ACC112 (cell line): ENCODE measurements around the gene DENND1A.
A peak's percentile ranks its signal among the peaks of the same experiment; 100 is the strongest.

Experiments used
- H2AFZ ChIP-seq: fragments of 200-600 bp; sonication (generic); one replicate; pipeline ENCODE4 v1.6.0; 2017; ENCODE audit warnings: antibody characterized with exemption, low read length; ENCODE audit not compliant: unreplicated experiment
- H3K27ac ChIP-seq: fragments of 200-600 bp; sonication (generic); 2 replicates; pipeline ENCODE4 v1.5.1; 2014; ENCODE audit warnings: low read depth, mild to moderate bottlenecking, antibody characterized with exemption, low read length, moderate library complexity
- H3K27me3 ChIP-seq: fragments of 200-600 bp; sonication (generic); 2 replicates; pipeline ENCODE4 v1.6.1; 2014; ENCODE audit warnings: mild to moderate bottlenecking, antibody characterized with exemption, low read length, moderate library complexity, mixed read lengths; ENCODE audit not compliant: insufficient read depth
- H3K36me3 ChIP-seq: fragments of 200-600 bp; sonication (generic); 2 replicates; pipeline ENCODE4 v1.6.1; 2016; ENCODE audit warnings: mild to moderate bottlenecking, antibody characterized with exemption, low read length, moderate library complexity, mixed read lengths; ENCODE audit not compliant: insufficient read depth
- H3K4me1 ChIP-seq: fragments of 200-600 bp; sonication (generic); one replicate; pipeline ENCODE4 v1.6.1; 2016; ENCODE audit warnings: low read length, mixed read lengths; ENCODE audit not compliant: insufficient read depth, unreplicated experiment, control insufficient read depth
- H3K4me3 ChIP-seq: fragments of 200-600 bp; sonication (generic); 2 replicates; pipeline ENCODE4 v1.5.1; 2014; ENCODE audit warnings: mild to moderate bottlenecking, low read depth, low read length
- H3K79me2 ChIP-seq: fragments of 200-600 bp; sonication (generic); one replicate; pipeline ENCODE4 v1.6.0; 2016; ENCODE audit warnings: low read length; ENCODE audit not compliant: control insufficient read depth, unreplicated experiment, insufficient read depth

Gene DENND1A

DNA sequence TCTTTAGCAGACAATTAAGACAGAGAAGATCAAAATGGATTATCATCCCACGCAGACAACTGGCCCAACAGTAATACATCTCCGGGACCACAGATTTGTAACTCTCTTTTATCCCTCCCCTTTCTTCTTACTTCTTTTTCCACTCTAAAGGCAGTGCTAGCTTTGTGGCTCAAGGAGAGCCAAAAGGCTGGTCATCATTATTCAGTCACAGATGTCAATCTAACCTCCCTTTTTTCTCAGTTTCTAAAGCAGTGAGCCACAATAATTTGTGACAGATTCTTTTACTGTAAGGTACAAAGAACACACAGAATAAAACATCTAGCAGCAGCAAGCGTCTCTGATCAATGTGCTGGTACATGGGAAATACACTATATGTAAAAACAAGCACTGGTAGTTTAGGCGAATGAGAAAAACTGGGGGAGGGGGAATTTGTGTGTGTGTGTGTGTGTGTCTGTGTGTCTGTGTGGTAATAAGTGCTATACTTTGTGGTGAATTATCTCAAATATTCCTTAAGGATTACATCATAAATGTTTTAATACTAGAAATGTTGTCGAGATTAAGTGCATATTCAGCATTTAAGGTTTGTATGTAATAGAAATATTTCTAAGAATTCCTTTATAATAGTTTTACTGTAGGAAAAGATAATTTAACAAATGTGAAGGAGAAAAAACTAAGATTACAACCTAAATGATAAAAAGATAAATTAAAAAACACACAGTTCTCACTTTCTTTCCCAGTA, 140.2 kb downstream of the DENND1A start:
- Histone ChIP-seq H3K79me2 (no peaks in the 10 kb centered on the region), H3K4me1 (peaks cover 4% of the 10 kb centered on the region), H2AFZ (no peak overlapping the region), H3K4me3 (no peak overlapping the region), H3K27me3 (no peaks in the 10 kb centered on the region), H3K36me3 (no peaks in the 10 kb centered on the region), H3K27ac (no peak overlapping the region)

DNA sequence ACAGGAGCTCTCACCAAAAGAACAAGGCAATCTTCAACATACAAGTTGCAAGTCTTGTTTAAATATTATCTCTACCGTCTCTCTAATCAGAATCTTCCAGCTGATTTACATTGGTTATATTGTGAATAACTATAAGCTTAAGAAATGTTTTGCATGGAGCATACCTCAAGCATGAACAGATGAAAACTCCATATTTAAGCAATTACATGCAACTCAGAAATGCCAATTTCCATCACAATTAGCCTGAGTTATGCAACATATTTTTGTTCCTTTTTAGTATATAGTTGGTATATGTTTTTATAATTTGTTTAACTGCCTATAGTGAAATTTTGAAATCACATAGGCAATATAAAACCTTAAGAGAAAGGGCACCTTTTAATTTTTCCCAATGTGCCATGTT, 142.5 kb downstream of the DENND1A start:
- Histone ChIP-seq H2AFZ (no peak overlapping the region), H3K4me3 (no peak overlapping the region), H3K4me1 (peaks cover 16% of the 10 kb centered on the region), H3K27me3 (no peaks in the 10 kb centered on the region), H3K27ac (no peak overlapping the region), H3K79me2 (no peaks in the 10 kb centered on the region), H3K36me3 (no peaks in the 10 kb centered on the region)

DNA sequence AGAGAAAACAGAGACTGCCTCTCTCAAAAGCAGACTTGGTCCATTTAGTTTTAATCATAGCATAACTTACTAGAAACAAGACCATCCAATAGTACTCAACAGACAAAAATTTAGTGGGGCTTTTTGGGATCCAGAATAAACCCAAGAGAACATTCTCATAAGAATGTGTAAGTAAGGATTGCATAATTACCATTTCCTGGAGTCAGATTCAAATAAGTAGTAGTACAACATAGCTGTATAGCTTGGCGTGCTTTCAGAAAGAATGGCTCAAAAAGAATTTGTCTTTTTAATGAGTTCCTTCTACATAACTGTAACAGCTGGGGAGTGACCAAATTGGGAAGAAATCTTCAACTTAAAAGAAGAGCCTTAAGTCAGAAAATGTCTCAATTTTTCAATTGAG, 145.4 kb downstream of the DENND1A start:
- Histone ChIP-seq H3K27me3 (no peaks in the 10 kb centered on the region), H3K4me1 (peaks cover 16% of the 10 kb centered on the region), H2AFZ (no peak overlapping the region), H3K79me2 (no peaks in the 10 kb centered on the region), H3K36me3 (no peaks in the 10 kb centered on the region), H3K27ac (0 out of 2 replicates have a peak overlapping the region, but pooled peaks have one; percentile 2), H3K4me3 (no peak overlapping the region)

DNA sequence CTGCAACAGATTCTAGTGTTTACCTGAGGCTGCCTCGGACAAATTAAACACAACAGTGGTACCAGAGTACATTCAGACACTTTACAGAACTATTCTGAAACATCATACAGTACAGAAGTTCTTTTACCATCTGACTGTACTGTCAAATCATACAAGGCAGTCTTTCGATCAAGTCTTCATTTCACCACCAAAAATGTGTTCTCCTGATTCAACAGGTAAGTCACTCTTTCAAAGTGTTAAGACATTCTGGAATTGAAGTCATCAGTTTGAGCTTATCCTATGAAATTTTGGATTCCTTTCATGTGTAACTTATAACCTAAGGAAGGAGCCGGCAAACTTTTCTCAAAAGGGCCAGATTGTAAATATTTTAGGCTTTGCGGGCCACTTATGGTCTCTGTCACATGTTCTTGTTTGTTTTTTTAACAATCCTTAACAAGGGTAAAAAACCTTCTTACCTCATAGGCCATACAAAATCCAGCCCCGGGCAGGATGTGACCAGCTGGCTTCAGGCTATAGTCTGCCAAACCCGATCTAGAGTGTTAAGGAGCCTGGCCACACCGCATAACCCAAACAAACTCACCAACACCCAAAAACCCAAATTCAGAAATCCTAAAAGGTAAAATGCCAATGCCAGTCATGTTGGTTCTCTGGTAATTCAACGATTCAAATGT, 151.6 kb downstream of the DENND1A start:
- H3K27me3 ChIP-seq, result no peaks in the 10 kb centered on the region
- no peak overlapping the region for H2AFZ ChIP-seq
- H3K36me3 ChIP-seq, result no peaks in the 10 kb centered on the region
- no peaks in the 10 kb centered on the region for H3K79me2 ChIP-seq
- no peak overlapping the region for H3K4me3 ChIP-seq
- H3K4me1 ChIP-seq, result no peaks in the 10 kb centered on the region
- no peak overlapping the region for H3K27ac ChIP-seq

DNA sequence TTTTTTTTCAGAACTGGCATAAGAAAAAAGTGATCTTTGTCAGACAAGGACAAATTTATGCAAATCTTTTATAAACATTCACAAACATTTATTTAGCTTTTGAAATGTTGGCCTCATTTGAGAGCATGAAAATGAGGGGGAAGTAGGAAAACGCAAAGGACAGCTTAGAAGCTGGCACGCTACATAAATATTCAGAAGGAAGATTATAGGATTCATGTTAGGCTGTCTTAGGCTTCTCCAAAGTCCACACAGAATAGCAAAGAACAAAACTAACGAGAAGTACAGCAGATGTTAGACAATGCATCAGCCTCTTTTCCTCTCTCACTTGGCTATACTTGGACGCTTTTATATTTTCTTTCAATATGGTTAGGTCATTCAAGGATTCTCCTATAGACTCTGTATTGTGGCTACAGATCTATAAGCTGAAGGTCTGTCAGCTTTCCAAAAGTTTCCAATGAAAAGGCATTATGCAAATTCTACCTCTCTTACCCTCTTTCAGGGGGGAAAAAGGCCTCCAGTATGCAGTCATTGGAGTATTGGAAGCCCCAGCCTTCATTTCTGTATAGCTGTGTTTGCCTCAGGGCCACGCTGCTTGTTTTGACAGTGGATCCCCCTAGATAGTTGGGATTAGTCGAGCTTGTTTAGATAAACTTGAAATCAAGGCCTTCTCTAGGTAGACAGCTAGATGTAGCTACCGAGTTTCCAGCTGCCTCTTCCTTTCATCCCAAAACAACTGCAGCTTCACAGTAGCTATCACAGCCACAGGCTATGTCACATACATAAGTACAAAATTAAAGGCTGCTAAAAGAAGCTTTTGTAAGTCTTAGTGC, 153.0 kb downstream of the DENND1A start:
- Histone ChIP-seq H3K4me3 (no peak overlapping the region), H3K27ac (no peak overlapping the region), H3K4me1 (no peaks in the 10 kb centered on the region), H3K79me2 (no peaks in the 10 kb centered on the region), H2AFZ (no peak overlapping the region), H3K27me3 (no peaks in the 10 kb centered on the region), H3K36me3 (no peaks in the 10 kb centered on the region)

DNA sequence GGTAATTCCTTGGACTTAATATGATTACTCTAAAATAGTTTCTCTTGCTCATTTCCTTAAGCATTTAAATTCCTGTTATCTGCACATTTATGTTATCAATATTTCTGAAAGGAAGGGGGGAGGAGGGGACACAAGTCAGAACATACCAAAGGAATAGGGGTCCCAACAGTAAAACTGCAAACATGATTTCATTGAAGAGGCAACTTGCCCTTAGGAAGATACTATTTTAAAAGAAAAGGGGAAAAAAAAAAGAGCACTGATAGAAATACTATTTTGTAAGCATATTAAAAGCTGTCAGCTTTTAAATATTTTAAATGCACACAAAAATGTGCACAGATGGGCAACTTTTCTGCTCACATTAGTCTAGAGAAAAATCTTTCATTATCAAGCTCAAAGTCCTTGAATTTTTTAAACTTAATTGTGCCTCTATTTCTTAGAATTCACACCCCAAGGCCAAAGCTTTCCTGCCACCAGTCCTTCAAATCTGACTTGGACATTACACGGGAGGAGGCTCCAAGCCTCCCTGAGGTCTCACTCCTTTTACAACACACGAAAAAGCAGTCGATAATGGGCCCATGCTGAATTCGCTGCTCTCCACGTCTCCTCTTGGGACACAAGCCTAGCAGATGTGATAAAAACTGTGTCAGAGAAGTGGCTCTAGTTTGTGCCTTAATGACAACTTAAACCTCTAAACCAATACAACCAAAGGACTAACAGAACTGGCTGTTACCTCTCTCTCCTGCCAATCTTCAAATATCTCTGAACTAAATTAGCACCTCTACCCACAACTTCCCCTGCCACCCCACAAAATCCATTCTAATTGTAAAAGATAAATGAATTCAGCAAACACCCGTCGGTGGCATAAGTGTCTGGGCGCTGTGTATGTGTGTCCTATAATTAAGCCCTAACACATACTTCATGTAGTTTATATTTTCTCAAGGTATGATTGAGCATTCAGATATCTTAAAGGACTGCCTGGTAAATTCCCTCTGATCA, 154.3 kb downstream of the DENND1A start:
- Histone ChIP-seq H3K27me3 (no peaks in the 10 kb centered on the region), H3K4me1 (no peaks in the 10 kb centered on the region), H3K27ac (no peak overlapping the region), H2AFZ (no peak overlapping the region), H3K4me3 (no peak overlapping the region), H3K79me2 (no peaks in the 10 kb centered on the region), H3K36me3 (no peaks in the 10 kb centered on the region)

DNA sequence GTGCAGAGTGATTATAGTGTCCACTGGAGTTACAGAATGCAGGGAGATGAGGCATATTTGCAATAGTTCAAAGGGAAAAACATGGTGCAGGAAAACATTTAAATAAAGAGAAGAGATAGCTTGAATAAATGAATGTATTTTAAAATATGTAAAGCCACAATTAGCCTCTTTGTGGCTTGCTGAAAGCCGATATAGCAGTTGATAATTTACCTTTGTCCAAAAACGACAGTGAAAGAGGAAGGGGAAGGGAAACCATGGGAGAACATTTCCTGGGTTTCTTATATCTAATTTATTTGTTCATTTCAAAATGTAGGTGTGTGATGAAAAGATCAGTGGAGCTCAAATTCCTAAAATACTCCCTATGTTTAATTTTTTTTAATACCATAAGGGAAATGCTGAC, 156.1 kb downstream of the DENND1A start:
- H3K27ac ChIP-seq, result no peak overlapping the region
- no peak overlapping the region for H3K4me3 ChIP-seq
- no peaks in the 10 kb centered on the region for H3K27me3 ChIP-seq
- H3K79me2 ChIP-seq, result no peaks in the 10 kb centered on the region
- H2AFZ ChIP-seq, result no peak overlapping the region
- no peaks in the 10 kb centered on the region for H3K4me1 ChIP-seq
- H3K36me3 ChIP-seq, result no peaks in the 10 kb centered on the region

DNA sequence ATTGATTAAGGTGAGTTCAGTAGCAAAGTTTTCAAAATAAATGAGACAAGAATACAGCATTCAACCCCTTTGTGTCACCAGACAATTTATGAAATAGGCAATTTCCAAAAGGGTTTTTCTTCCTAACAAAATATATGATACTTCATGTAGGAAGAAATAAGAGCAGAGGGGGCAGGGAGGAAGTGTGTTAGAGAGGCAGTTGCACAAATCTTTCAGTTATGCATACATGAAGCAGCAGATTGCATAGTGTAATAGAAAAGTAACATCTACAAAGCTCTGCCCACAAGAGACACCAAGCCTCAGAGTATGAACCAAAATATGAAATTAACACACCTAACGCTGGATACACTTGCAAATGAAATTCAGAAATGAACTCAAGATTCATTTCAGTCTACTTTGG, 157.0 kb downstream of the DENND1A start:
- H3K27me3 ChIP-seq, result no peaks in the 10 kb centered on the region
- no peak overlapping the region for H3K4me3 ChIP-seq
- H3K27ac ChIP-seq, result no peak overlapping the region
- no peaks in the 10 kb centered on the region for H3K36me3 ChIP-seq
- no peak overlapping the region for H2AFZ ChIP-seq
- no peaks in the 10 kb centered on the region for H3K79me2 ChIP-seq
- H3K4me1 ChIP-seq, result no peaks in the 10 kb centered on the region

DNA sequence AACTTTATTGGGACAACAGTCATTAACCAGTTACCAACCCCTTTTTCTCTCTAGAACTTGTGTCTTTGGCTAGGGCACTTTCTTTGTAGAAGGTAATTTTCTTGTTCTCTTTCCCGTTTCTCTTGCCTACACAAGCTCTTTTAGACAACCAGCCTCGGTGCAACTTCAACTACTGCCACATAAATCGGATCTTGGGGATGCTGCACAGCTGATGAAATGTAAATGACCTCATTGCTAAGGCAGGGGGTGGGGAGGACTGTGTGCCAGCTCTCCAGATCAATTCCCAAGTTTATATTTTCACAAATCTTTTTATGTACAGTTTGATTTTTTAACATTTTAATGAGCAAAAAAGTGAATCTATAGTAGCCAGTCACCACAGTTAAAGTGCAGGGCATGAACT, 157.6 kb downstream of the DENND1A start:
- Histone ChIP-seq H3K4me1 (no peaks in the 10 kb centered on the region), H3K36me3 (no peaks in the 10 kb centered on the region), H3K79me2 (no peaks in the 10 kb centered on the region), H3K27ac (no peak overlapping the region), H3K27me3 (no peaks in the 10 kb centered on the region), H2AFZ (no peak overlapping the region), H3K4me3 (no peak overlapping the region)

DNA sequence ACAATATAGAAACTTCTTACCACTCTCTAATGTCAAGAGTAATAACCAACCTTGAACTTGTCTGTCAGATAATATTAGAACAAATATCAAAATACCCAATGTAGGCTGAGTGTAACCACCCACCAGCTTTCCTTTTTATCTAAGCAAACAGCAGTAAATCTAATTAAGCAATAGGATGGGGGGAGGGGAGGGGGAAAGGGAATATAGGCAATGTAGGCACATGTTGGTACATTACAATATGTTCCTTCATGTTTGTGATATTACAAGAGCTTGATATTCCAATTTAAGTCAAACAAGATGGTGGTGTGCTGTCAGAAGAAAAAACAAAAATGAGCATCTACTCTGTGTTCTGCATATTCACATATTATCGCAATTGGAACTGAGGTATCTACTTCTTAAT, 158.2 kb downstream of the DENND1A start:
- H3K4me3 ChIP-seq, result no peak overlapping the region
- H3K27ac ChIP-seq, result no peak overlapping the region
- no peaks in the 10 kb centered on the region for H3K79me2 ChIP-seq
- H2AFZ ChIP-seq, result no peak overlapping the region
- no peaks in the 10 kb centered on the region for H3K36me3 ChIP-seq
- H3K27me3 ChIP-seq, result no peaks in the 10 kb centered on the region
- no peaks in the 10 kb centered on the region for H3K4me1 ChIP-seq
